Neural progenitor cell (in vitro differentiated cells): ENCODE measurements around the gene NOLC1. TPM values are rescaled to one million over a fixed set of nuclear protein-coding genes. Genes with fewer than 3 reads are reported as not detected.

Experiments used
- DNase-seq: peaks from one replicate; pipeline ENCODE4 v3.0.0-alpha.2; 2016; ENCODE audit warnings: low spot score
- H2AFZ ChIP-seq: fragments of 200-600 bp; sonication (generic); replicated peaks from 2 replicates; pipeline ENCODE4 v1.6.1; 2016; ENCODE audit warnings: antibody characterized with exemption
- H3F3A ChIP-seq: fragments of 200-600 bp; sonication (generic); 2 replicates; pipeline ENCODE4 v1.6.1; 2016; ENCODE audit warnings: antibody characterized with exemption, low read depth
- H3K27ac ChIP-seq: fragments of 200-600 bp; sonication (generic); 2 replicates; pipeline ENCODE4 v1.5.1; 2016; ENCODE audit warnings: mild to moderate bottlenecking
- H3K27me3 ChIP-seq: fragments of 200-600 bp; sonication (generic); 2 replicates; pipeline ENCODE4 v1.6.1; 2016; ENCODE audit warnings: mild to moderate bottlenecking, moderate library complexity
- H3K36me3 ChIP-seq: fragments of 200-600 bp; sonication (generic); 2 replicates; pipeline ENCODE4 v1.5.1; 2016
- H3K4me1 ChIP-seq: fragments of 200-600 bp; sonication (generic); 2 replicates; pipeline ENCODE4 v1.6.1; 2016; ENCODE audit warnings: mixed run types
- H3K4me2 ChIP-seq: fragments of 200-600 bp; sonication (generic); 2 replicates; pipeline ENCODE4 v1.6.1; 2016
- H3K4me3 ChIP-seq: fragments of 200-600 bp; sonication (generic); 2 replicates; pipeline ENCODE4 v1.5.1; 2016
- H3K79me2 ChIP-seq: fragments of 200-600 bp; sonication (generic); 2 replicates; pipeline ENCODE4 v1.6.1; 2016; ENCODE audit warnings: low read depth
- H3K9ac ChIP-seq: fragments of 200-600 bp; sonication (generic); 2 replicates; pipeline ENCODE4 v1.6.1; 2016
- H3K9me3 ChIP-seq: fragments of 200-600 bp; sonication (generic); 2 replicates; pipeline ENCODE4 v1.5.1; 2016; ENCODE audit warnings: low read depth
- H4K20me1 ChIP-seq: fragments of 200-600 bp; sonication (generic); 2 replicates; pipeline ENCODE4 v1.6.1; 2016; ENCODE audit warnings: low read depth
- H3K27ac Mint-ChIP-seq: 3 replicates; pipeline ENCODE4 v1.8.0; 2021; ENCODE audit warnings: mixed read lengths
- H3K27me3 Mint-ChIP-seq: 2 replicates; pipeline ENCODE4 v1.8.0; 2022; ENCODE audit warnings: low read depth, mild to moderate bottlenecking, inconsistent platforms, moderate library complexity, mixed read lengths; ENCODE audit not compliant: insufficient read depth
- H3K36me3 Mint-ChIP-seq: 3 replicates; pipeline ENCODE4 v1.8.0; 2021; ENCODE audit warnings: mixed read lengths
- H3K4me1 Mint-ChIP-seq: 3 replicates; pipeline ENCODE4 v1.8.0; 2021; ENCODE audit warnings: mixed read lengths
- H3K4me3 Mint-ChIP-seq: 3 replicates; pipeline ENCODE4 v1.8.0; 2021; ENCODE audit warnings: mild to moderate bottlenecking, moderate library complexity, mixed read lengths
- H3K9me3 Mint-ChIP-seq: 3 replicates; pipeline ENCODE4 v1.8.0; 2020; ENCODE audit warnings: mixed read lengths
- CTCF ChIP-seq: fragments of 200-600 bp; sonication (generic); IDR thresholded peaks from 2 replicates; pipeline ENCODE4 v1.5.1; 2017; ENCODE audit warnings: antibody characterized with exemption, mild to moderate bottlenecking
- EZH2 ChIP-seq: fragments of 200-600 bp; sonication (generic); IDR thresholded peaks from 2 replicates; pipeline ENCODE4 v1.6.1; 2017; ENCODE audit warnings: antibody characterized with exemption, mild to moderate bottlenecking, moderate library complexity
- EZH2phosphoT487 ChIP-seq: fragments of 200-600 bp; sonication (generic); IDR thresholded peaks from 2 replicates; pipeline ENCODE4 v1.6.1; 2017; ENCODE audit warnings: antibody characterized with exemption
- total RNA-seq: library from RNA; depleted of rRNA; stranded (reverse); fragments of >200 nt; gene quantifications from 2 replicates; pipeline ENCODE4 v1.2.3, GENCODE V29; 2015; ENCODE audit warnings: low replicate concordance

The NOLC1 gene
- total RNA-seq, 1 donor from 2014 or later = 80.6 TPM

DNA sequence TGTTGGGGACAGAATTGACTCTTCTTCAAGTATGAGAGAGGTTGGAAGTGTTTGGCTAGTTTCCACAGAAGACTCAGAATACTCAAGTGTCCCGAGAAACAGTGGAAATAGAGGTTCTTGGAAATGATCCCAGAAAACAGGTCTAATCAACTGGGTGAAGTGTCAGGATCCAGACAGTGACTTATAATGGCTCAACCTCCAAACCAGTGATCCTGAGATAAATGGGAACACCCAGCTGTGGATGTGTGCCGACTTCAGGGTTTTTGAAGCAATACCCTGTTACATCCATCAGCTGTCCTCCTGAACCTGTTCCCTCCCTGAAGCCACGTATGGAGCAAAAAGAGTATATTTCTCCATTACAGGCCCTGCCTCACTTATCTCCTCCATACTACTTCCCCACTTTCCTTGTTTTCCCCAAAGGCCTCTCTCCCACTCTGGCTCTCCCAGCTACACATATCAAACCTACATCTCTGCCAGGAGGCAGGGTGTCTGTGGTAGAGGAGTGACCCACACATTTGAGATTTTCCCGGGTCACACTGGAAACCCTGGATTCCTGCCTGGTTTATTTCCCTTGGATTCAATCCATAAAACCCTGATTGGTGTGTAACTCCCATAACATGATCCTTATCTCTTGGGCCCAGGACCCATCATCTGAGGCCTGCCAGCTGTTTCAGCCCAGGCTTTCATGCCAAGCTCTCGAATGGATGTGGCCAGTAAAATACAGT lies 56.3 kb downstream of the NOLC1 start:
- Histone ChIP-seq H3K9ac (no peak overlapping the region), H3K79me2 (no peaks in the 10 kb centered on the region), H3K4me1 (no peaks in the 10 kb centered on the region), H3K36me3 (no peaks in the 10 kb centered on the region), H4K20me1 (no peaks in the 10 kb centered on the region), H3K9me3 (no peaks in the 10 kb centered on the region), H3K4me3 (no peak overlapping the region), H3K4me2 (no peak overlapping the region), H2AFZ (peak overlapping the region; percentile 10), H3K27me3 (peaks cover 5% of the 10 kb centered on the region), H3F3A (no peaks in the 10 kb centered on the region), H3K27ac (no peak overlapping the region)
- Mint-ChIP-seq H3K4me3 (no peak overlapping the region), H3K27me3 (peaks cover under 1% of the 10 kb centered on the region), H3K27ac (no peak overlapping the region), H3K36me3 (no peaks in the 10 kb centered on the region), H3K9me3 (no peaks in the 10 kb centered on the region), H3K4me1 (no peaks in the 10 kb centered on the region)
- TF ChIP-seq EZH2 (no peak), EZH2phosphoT487 (no peak), CTCF (no peak)
- DNase-seq = no peak

GRCh38 chr10:102211615-102212299 lies 59.6 kb downstream of the NOLC1 start:
- H2AFZ ChIP-seq = no peak overlapping the region
- H3K27ac Mint-ChIP-seq = no peak overlapping the region
- H3K27me3 Mint-ChIP-seq = peaks cover 2% of the 10 kb centered on the region
- no peaks in the 10 kb centered on the region for H4K20me1 ChIP-seq
- no peak overlapping the region for H3K27ac ChIP-seq
- no peaks in the 10 kb centered on the region for H3F3A ChIP-seq
- H3K9me3 Mint-ChIP-seq = peaks cover 3% of the 10 kb centered on the region
- no peak overlapping the region for H3K4me3 Mint-ChIP-seq
- no peak overlapping the region for H3K9ac ChIP-seq
- H3K4me1 Mint-ChIP-seq = no peaks in the 10 kb centered on the region
- H3K79me2 ChIP-seq = no peaks in the 10 kb centered on the region
- TF ChIP-seq CTCF (no peak), EZH2phosphoT487 (no peak), EZH2 (no peak)
- H3K9me3 ChIP-seq = no peaks in the 10 kb centered on the region
- H3K4me1 ChIP-seq = no peaks in the 10 kb centered on the region
- no peak overlapping the region for H3K4me2 ChIP-seq
- no peak overlapping the region for H3K4me3 ChIP-seq
- peaks cover 7% of the 10 kb centered on the region for H3K27me3 ChIP-seq
- DNase-seq = no peak
- no peaks in the 10 kb centered on the region for H3K36me3 ChIP-seq
- no peaks in the 10 kb centered on the region for H3K36me3 Mint-ChIP-seq

Other genes with a start within 250 kb of the NOLC1 start
- 11.8 and 14.5 TPM in 2 replicates for gene ARMH3, start 96.2 kb upstream of the NOLC1 start, total RNA-seq
- gene HPS6, start 87.0 kb upstream of the NOLC1 start, total RNA-seq = 7.2 and 22.8 TPM in 2 replicates
- 46.4 and 79.2 TPM in 2 replicates for gene LDB1, start 32.0 kb upstream of the NOLC1 start, total RNA-seq
- gene PPRC1, start 19.3 kb upstream of the NOLC1 start, total RNA-seq = 11.7 and 15.4 TPM in 2 replicates
- gene ELOVL3, start 73.9 kb downstream of the NOLC1 start, total RNA-seq = 0.40 TPM in 1 of 2 replicates, not detected in the other
- 0.46 TPM in 1 of 2 replicates, not detected in the other for gene PITX3, start 89.1 kb downstream of the NOLC1 start, total RNA-seq
- 23.5 and 37.9 TPM in 2 replicates for gene GBF1, start 93.1 kb downstream of the NOLC1 start, total RNA-seq
- gene NFKB2, start 243.3 kb downstream of the NOLC1 start, total RNA-seq = 4.0 and 14.9 TPM in 2 replicates